HepG2 (cell line): ENCODE data around the gene ATG4B. TPM values are rescaled to one million over a fixed set of nuclear protein-coding genes. Genes with fewer than 3 reads are reported as not detected.

Experiments
- ATAC-seq: fragments of 200-7000 bp; cut with Tn5 transposase; 3 replicates; pipeline ENCODE4 v1.9.1; 2020; ENCODE audit warnings: mild to moderate bottlenecking, moderate library complexity
- BruUV-seq: library from RNA; stranded (reverse); fragments of 400-500 nt; replicated peaks from 2 replicates; lab custom pipeline; 2021; lab: Mats Ljungman, UMichigan
- CTCF ChIA-PET: fragments of 300-600 bp; formaldehyde crosslinking; extraction: SDS; loops from one replicate; lab custom pipeline; 2021; ENCODE audit warnings: low total read pairs, inconsistent platforms, low intra/inter-chr PET ratio; lab: Yijun Ruan, JAX
- POLR2A ChIA-PET: fragments of 350-600 bp; sonication (Branson Sonifier 250); formaldehyde crosslinking; loops from one replicate; lab custom pipeline; 2020; ENCODE audit warnings: antibody characterized with exemption, inconsistent platforms; lab: Yijun Ruan, JAX
- DNase-seq: peaks from one replicate; pipeline ENCODE4 v3.0.0-alpha.2; 2015; ENCODE audit warnings: low spot score
- FAIRE-seq: peaks from 3 replicates; lab custom pipeline; 2011; peaks lifted over from hg19 to GRCh38; lab: Jason Lieb, UNC
- H2AFZ ChIP-seq: one replicate; pipeline ENCODE4 v1.6.1; 2011; ENCODE audit warnings: low read length, inconsistent platforms
- H3K27ac ChIP-seq: fragments of 300-600 bp; 3 replicates; pipeline ENCODE4 v1.8.0; 2011; ENCODE audit warnings: mixed run types, mild to moderate bottlenecking, mixed read lengths, low read length, inconsistent platforms; ENCODE audit not compliant: insufficient read depth; ENCODE audit errors: extremely low read length
- H3K27me3 ChIP-seq, 2 experiments: fragments of 200-600 bp in 1 of 2; 2 replicates in 1 of 2; 3 replicates in 1 of 2; pipeline versions ENCODE4 v1.6.0 to v1.8.0; 2011; ENCODE audit warnings: low read length in 2 of 2, mild to moderate bottlenecking in 2 of 2, moderate library complexity in 2 of 2, inconsistent platforms in 1 of 2; ENCODE audit not compliant: insufficient read depth in 2 of 2, control insufficient read depth in 1 of 2
- H3K36me3 ChIP-seq, 2 experiments: fragments of 200-600 bp in 1 of 2; replicated peaks in 1 of 2; 2 replicates in 1 of 2; 3 replicates in 1 of 2; pipeline versions ENCODE4 v1.5.1 to v1.8.0; 2011; ENCODE audit warnings: low read length in 2 of 2, inconsistent platforms in 1 of 2; ENCODE audit not compliant: insufficient read depth in 2 of 2, control insufficient read depth in 1 of 2
- H3K4me1 ChIP-seq: 2 replicates; pipeline ENCODE4 v1.5.1; 2012; ENCODE audit warnings: low read length, inconsistent platforms; ENCODE audit not compliant: insufficient read depth
- H3K4me2 ChIP-seq: 2 replicates; pipeline ENCODE4 v1.6.0; 2011; ENCODE audit warnings: low read depth, low read length, inconsistent platforms
- H3K4me3 ChIP-seq, 3 experiments: fragments of 200-600 bp in 1 of 3; sonication (generic), shearing (Covaris generic) in 1 of 3; replicated peaks in 1 of 3; 2 replicates each; pipeline ENCODE4 v1.5.1; 2011 to 2016; ENCODE audit warnings: low read length in 3 of 3, inconsistent platforms in 2 of 3, low read depth in 2 of 3, mild to moderate bottlenecking in 2 of 3, control low read depth in 1 of 3, mixed read lengths in 1 of 3; ENCODE audit not compliant: insufficient read depth in 1 of 3
- H3K79me2 ChIP-seq: one replicate; pipeline ENCODE4 v1.6.1; 2011; ENCODE audit warnings: low read length, inconsistent platforms; ENCODE audit not compliant: insufficient read depth
- H3K9ac ChIP-seq: 2 replicates; pipeline ENCODE4 v1.6.0; 2011; ENCODE audit warnings: mild to moderate bottlenecking, low read depth, low read length, inconsistent platforms; ENCODE audit not compliant: insufficient read depth
- H3K9me3 ChIP-seq: 2 replicates; pipeline ENCODE4 v1.5.1; 2012; ENCODE audit warnings: mild to moderate bottlenecking, low read length
- H4K20me1 ChIP-seq: 2 replicates; pipeline ENCODE4 v1.6.0; 2011; ENCODE audit warnings: inconsistent platforms, mild to moderate bottlenecking, low read length, moderate library complexity; ENCODE audit not compliant: insufficient read depth
- ATAD3A ChIP-seq: sonication (generic); formaldehyde crosslinking; IDR thresholded peaks from 2 replicates; pipeline ENCODE4 v1.4.0; 2020; ENCODE audit warnings: missing genetic modification reagents
- ATF7-NPFF ChIP-seq: sonication (generic); formaldehyde crosslinking; IDR thresholded peaks from 2 replicates; pipeline ENCODE4 v1.8.1; 2023; ENCODE audit warnings: mild to moderate bottlenecking, low read depth, missing genetic modification reagents, moderate library complexity
- GATAD2A ChIP-seq: IDR thresholded peaks from 2 replicates; pipeline ENCODE4 v1.6.1; 2016
- HNRNPL ChIP-seq: fragments of 200-400 bp; formaldehyde crosslinking; IDR thresholded peaks from 2 replicates; pipeline ENCODE4 v1.6.1; 2017; ENCODE audit warnings: mild to moderate bottlenecking, low read depth, low read length
- KDM6A ChIP-seq: IDR thresholded peaks from 2 replicates; pipeline ENCODE4 v1.6.1; 2016; ENCODE audit warnings: low read depth
- MBNL3 ChIP-seq: fragments of 250-450 bp; sonication (Bioruptor Pico); conservative IDR thresholded peaks from 2 replicates; pipeline ENCODE4 v1.8.0; 2022; ENCODE audit warnings: mild to moderate bottlenecking, inconsistent platforms
- MYNN ChIP-seq: sonication (generic); formaldehyde crosslinking; IDR thresholded peaks from 2 replicates; pipeline ENCODE4 v1.4.0; 2020; ENCODE audit warnings: mild to moderate bottlenecking, low read depth, missing genetic modification reagents
- POGZ ChIP-seq: sonication (generic); formaldehyde crosslinking; IDR thresholded peaks from 2 replicates; pipeline ENCODE4 v1.4.0; 2020; ENCODE audit warnings: mild to moderate bottlenecking, missing genetic modification reagents
- TAF15 ChIP-seq: fragments of 200-400 bp; formaldehyde crosslinking; IDR thresholded peaks from one replicate; pipeline ENCODE4 v1.6.1; 2018; ENCODE audit warnings: mild to moderate bottlenecking, low read depth, low read length; ENCODE audit not compliant: poor library complexity, severe bottlenecking
- THAP9 ChIP-seq: sonication (generic); formaldehyde crosslinking; IDR thresholded peaks from 2 replicates; pipeline ENCODE4; 2020; ENCODE audit warnings: missing genetic modification reagents, mild to moderate bottlenecking, borderline replicate concordance
- TP53 ChIP-seq: sonication (generic); formaldehyde crosslinking; conservative IDR thresholded peaks from 2 replicates; pipeline ENCODE4 v1.4.0; 2020; ENCODE audit warnings: missing genetic modification reagents
- YEATS2 ChIP-seq: sonication (generic); formaldehyde crosslinking; IDR thresholded peaks from 2 replicates; pipeline ENCODE4 v1.4.0; 2020; ENCODE audit warnings: missing genetic modification reagents, borderline replicate concordance
- ZBTB42 ChIP-seq: sonication (generic); formaldehyde crosslinking; IDR thresholded peaks from 2 replicates; pipeline ENCODE4 v1.5.0; 2020; ENCODE audit warnings: mild to moderate bottlenecking, missing genetic modification reagents
- ZFP82 ChIP-seq: sonication (generic); formaldehyde crosslinking; IDR thresholded peaks from 2 replicates; pipeline ENCODE4 v1.5.1; 2020; ENCODE audit warnings: mild to moderate bottlenecking, missing genetic modification reagents, borderline replicate concordance
- ZMAT3 ChIP-seq: sonication (generic); formaldehyde crosslinking; conservative IDR thresholded peaks from 2 replicates; pipeline ENCODE4 v1.7.0; 2021; ENCODE audit warnings: missing genetic modification reagents
- ZNF256 ChIP-seq: sonication (generic); formaldehyde crosslinking; conservative IDR thresholded peaks from 2 replicates; pipeline ENCODE4 v1.4.0; 2020; ENCODE audit warnings: missing genetic modification reagents
- ZNF296 ChIP-seq: sonication (generic); formaldehyde crosslinking; conservative IDR thresholded peaks from 2 replicates; pipeline ENCODE4 v1.5.0; 2020; ENCODE audit warnings: mild to moderate bottlenecking, missing genetic modification reagents
- ZNF441 ChIP-seq: sonication (generic); formaldehyde crosslinking; IDR thresholded peaks from 2 replicates; pipeline ENCODE4 v1.7.0; 2021; ENCODE audit warnings: missing genetic modification reagents, borderline replicate concordance
- ZNF616 ChIP-seq: sonication (generic); formaldehyde crosslinking; IDR thresholded peaks from 2 replicates; pipeline ENCODE4 v1.5.0; 2020; ENCODE audit warnings: low read depth, mild to moderate bottlenecking, missing genetic modification reagents
- ZNF724P ChIP-seq: sonication (generic); formaldehyde crosslinking; IDR thresholded peaks from 2 replicates; pipeline ENCODE4 v1.8.0; 2022; ENCODE audit warnings: missing genetic modification reagents, borderline replicate concordance
- ZNF816 ChIP-seq: sonication (generic); formaldehyde crosslinking; IDR thresholded peaks from 2 replicates; pipeline ENCODE4 v1.8.0; 2022; ENCODE audit warnings: missing genetic modification reagents, mild to moderate bottlenecking, borderline replicate concordance
- whole genome bisulfite sequencing: methylation state at CpG from one replicate; pipeline ENCODE4 v1.1.6; 2017; ENCODE audit warnings: low lambda C conversion rate; 5-methylcytosine and 5-hydroxymethylcytosine counted together
- in situ Hi-C: cut with HindIII; loops from 2 replicates; pipeline ENCODE4 v1.10.0; 2017; ENCODE audit warnings: low pct_unique_long_range_greater_than_20kb; ENCODE audit not compliant: extremely low pct_ligation_motif_present
- intact Hi-C: fragments of 100-400 bp; cut with micrococcal nuclease; formaldehyde crosslinking; loops from one replicate; pipeline ENCODE4 v1.10.0; 2022; ENCODE audit not compliant: unreplicated experiment
- polyA plus RNA-seq, 8 experiments: library from polyadenylated mRNA; depleted of rRNA in 3 of 8; stranded (reverse) in 7 of 8; unstranded in 1 of 8; fragments of >200 nt; fragmentation: Illumina TruSeq in 4 of 8; extraction: Trizol in 4 of 8; gene quantifications; 2 replicates each; pipeline versions ENCODE4 v1.2.1 to v1.2.3, GENCODE V29; 2011 to 2016; ENCODE audit warnings: low read depth in 4 of 8, missing spikeins in 1 of 8, mixed read lengths in 1 of 8; ENCODE audit not compliant: insufficient read depth in 1 of 8
- total RNA-seq, 5 experiments: library from RNA; depleted of rRNA; stranded (reverse); fragments of >200 nt; fragmentation: Illumina TruSeq; extraction: Trizol; gene quantifications; 2 replicates each; pipeline ENCODE4 v1.2.3, GENCODE V29; 2016; ENCODE audit warnings: low read depth in 1 of 5
- TF ChIP-seq, protein P1 (sequence below): IDR thresholded peaks from 2 replicates; pipeline ENCODE4 v1.6.1; 2016; ENCODE audit warnings: control low read depth

The ATG4B gene
- total and polyA plus RNA-seq, 2 of the 13 experiments (the other 11 are each of a cell fraction or from before 2014, with no cell fraction given), result 95.5 to 239 TPM

DNA sequence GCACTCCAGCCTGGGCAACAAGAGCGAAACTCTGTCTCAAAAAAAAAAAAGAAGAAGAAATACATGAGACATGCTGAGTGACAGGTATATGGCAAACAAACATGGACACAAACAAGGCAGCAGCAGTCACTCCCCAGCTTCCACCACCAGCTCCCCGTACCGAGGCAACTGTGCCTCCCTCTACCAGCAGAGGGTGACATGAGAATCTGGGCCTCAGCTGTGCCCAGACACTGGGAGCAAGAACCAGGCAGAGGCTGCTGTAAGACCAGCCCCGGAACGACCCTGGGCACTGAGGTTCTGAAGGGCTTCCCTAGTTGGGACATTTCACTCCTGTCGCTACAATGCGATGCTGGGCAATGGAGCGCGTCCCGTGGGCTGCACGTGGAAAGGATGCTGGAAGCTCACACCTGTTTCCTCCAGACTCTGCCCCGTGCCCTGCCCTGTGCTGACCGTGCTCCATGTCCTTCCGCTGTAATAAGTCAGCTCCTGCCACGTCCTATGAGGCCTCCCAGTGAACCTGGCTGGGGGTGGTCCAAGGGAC, 41.8 kb upstream of the ATG4B start (continued):
- TF ChIP-seq ZNF724P (no peak), TAF15 (no peak), HNRNPL (0 out of 2 replicates have a peak, but pooled peaks have one; percentile 33), ZNF296 (CRISPR knock-in tag) (no peak), ATF7-NPFF (no peak), TP53 (CRISPR knock-in tag) (no peak)

DNA sequence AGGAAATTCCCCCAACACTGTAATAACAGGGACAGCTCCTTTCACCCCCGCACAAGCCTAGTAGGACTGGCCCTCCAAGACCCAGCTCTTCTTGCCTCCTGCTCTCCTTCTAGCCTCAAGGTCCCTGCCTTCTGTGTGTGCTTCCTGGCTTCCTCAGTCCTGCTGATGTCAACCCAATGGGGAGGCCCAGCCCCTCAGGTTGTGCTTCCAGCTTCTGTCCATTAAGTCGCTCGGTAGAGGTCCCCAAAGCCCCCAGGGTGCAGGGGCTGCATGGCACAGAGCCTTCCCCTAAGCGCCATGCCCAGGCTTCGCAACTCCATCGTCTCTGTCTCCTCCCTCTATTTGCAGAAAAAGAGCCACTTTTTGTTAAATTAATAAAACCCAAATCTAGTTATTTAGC, 39.9 kb upstream of the ATG4B start:
- in situ Hi-C loops (no loop called here), intact Hi-C loops (loop anchor here (5.0 kb wide), 1 partner anchor 45 kb away; no protein-coding TSS in a partner anchor)
- ChIA-PET CTCF (interaction anchor here (0.9 kb wide), 1 partner anchor 89 kb away, joined by 3 read pairs; the partner anchor contains the start of gene STK25), POLR2A (interaction anchor here (3.0 kb wide), 1 partner anchor 12 kb away, joined by 10 read pairs; no protein-coding TSS in a partner anchor)
- Histone ChIP-seq H3K27me3 (no peaks in the 10 kb centered on the region), H3K4me2 (no peak overlapping the region), H3K79me2 (no peaks in the 10 kb centered on the region), H3K36me3 (peaks cover 27 to 73% of the 10 kb centered on the region in 2 experiments), H3K4me3 (no peak overlapping the region), H3K4me1 (no peaks in the 10 kb centered on the region), H3K9ac (no peak overlapping the region), H3K27ac (no peak overlapping the region), H4K20me1 (no peaks in the 10 kb centered on the region), H2AFZ (no peak overlapping the region), H3K9me3 (no peaks in the 10 kb centered on the region)
- ATAC-seq (no peak), FAIRE-seq (no peak), DNase-seq (no peak)
- 98% methylated on average over 6 of the region's 6 CpGs for WGBS
- no TSS peak for BruUV-seq
- TF ChIP-seq ZNF256 (CRISPR knock-in tag) (no peak), GATAD2A (CRISPR knock-in tag) (no peak), ZFP82 (CRISPR knock-in tag) (no peak), ZBTB42 (CRISPR knock-in tag) (no peak), MBNL3 (CRISPR knock-in tag) (no peak), KDM6A (CRISPR knock-in tag) (no peak), ATAD3A (CRISPR knock-in tag) (no peak), ZNF816 (CRISPR knock-in tag) (no peak), POGZ (no peak), THAP9 (CRISPR knock-in tag) (no peak), ZNF616 (CRISPR knock-in tag) (no peak), ZNF441 (CRISPR knock-in tag) (no peak), ZMAT3 (CRISPR knock-in tag) (no peak), MYNN (no peak), YEATS2 (CRISPR knock-in tag) (no peak)
- TF ChIP-seq, protein P1, sequence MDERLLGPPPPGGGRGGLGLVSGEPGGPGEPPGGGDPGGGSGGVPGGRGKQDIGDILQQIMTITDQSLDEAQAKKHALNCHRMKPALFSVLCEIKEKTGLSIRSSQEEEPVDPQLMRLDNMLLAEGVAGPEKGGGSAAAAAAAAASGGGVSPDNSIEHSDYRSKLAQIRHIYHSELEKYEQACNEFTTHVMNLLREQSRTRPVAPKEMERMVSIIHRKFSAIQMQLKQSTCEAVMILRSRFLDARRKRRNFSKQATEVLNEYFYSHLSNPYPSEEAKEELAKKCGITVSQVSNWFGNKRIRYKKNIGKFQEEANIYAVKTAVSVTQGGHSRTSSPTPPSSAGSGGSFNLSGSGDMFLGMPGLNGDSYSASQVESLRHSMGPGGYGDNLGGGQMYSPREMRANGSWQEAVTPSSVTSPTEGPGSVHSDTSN (CRISPR knock-in tag), result no peak
